H1 (cell line): ENCODE measurements around the gene LMBR1. TPM values are rescaled to one million over a fixed set of nuclear protein-coding genes. Genes with fewer than 3 reads are reported as not detected.

Experiments used
- BACH1 ChIP-seq: IDR thresholded peaks from 2 replicates; pipeline ENCODE4 v1.6.1; 2012; ENCODE audit warnings: low read length, improper control_type of control experiment
- CBX5 ChIP-seq: fragments of 300-800, 300-1000 bp; sonication (generic); IDR thresholded peaks from 2 replicates; pipeline ENCODE4 v1.7.1; 2016; ENCODE audit warnings: antibody characterized with exemption, low read length, low read depth
- EZH2 ChIP-seq: fragments of 200-600 bp; sonication (generic); IDR thresholded peaks from 2 replicates; pipeline ENCODE4 v1.7.1; 2012; ENCODE audit warnings: low read depth, mild to moderate bottlenecking, moderate library complexity, low read length, inconsistent platforms; ENCODE audit not compliant: severe bottlenecking
- FOSL1 ChIP-seq: IDR thresholded peaks from 2 replicates; pipeline ENCODE4 v1.6.1; 2011; ENCODE audit warnings: mild to moderate bottlenecking, low read depth, low read length, moderate library complexity; ENCODE audit not compliant: insufficient read depth
- JUN ChIP-seq: IDR thresholded peaks from 2 replicates; pipeline ENCODE4 v1.6.1; 2011; ENCODE audit warnings: low read depth, mild to moderate bottlenecking, improper control_type of control experiment, low read length
- SP2 ChIP-seq: IDR thresholded peaks from 2 replicates; pipeline ENCODE4 v1.6.1; 2012; ENCODE audit warnings: mild to moderate bottlenecking, low read length, inconsistent platforms
- polyA plus RNA-seq, 7 experiments: library from polyadenylated mRNA; depleted of rRNA in 3 of 7; stranded (reverse) in 5 of 7; unstranded in 2 of 7; fragments of >200 nt in 5 of 7; fragments of 200-250 nt in 2 of 7; gene quantifications; 1 replicate in 5 of 7; 2 replicates in 1 of 7; 4 replicates in 1 of 7; pipeline versions ENCODE4 v1.2.1 to v1.2.3, GENCODE V29; 2011 to 2013; ENCODE audit warnings: missing spikeins in 2 of 7, mixed read lengths in 2 of 7
- total RNA-seq: library from RNA; stranded (reverse); fragmentation: NEBNext Ultra II Directional; extraction: Animal tissue kit (Norgen Biotek cat#: 25700); gene quantifications from 2 replicates; pipeline ENCODE4 v1.2.1, GENCODE V29; 2021
- TF ChIP-seq, protein P1 (sequence below): fragments of 300-600 bp; sonication (generic); IDR thresholded peaks from 2 replicates; pipeline ENCODE4 v1.7.1; 2012; ENCODE audit warnings: low read length, moderate library complexity, mild to moderate bottlenecking, inconsistent platforms; ENCODE audit not compliant: insufficient replicate concordance

The LMBR1 gene
- total and polyA plus RNA-seq, 2 of the 8 experiments (the other 6 are each of a cell fraction or from before 2014, with no cell fraction given): 15.1 to 70.4 TPM

DNA sequence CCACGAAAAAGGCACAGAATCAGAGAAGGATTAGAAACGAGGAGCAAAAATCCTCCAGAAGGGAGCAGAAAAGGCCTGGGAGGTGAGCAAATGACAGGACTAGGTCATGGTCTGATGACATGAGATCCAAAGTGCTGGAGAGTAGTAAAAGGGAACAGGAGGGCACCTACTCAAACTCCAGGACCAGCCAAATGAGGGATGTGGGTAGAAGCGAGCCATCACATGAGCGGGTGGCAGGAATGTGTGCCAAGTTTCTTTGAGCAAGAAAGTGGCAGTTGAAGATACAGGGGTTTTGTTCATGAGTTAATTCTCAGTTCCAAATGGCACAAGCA is 139.8 kb downstream of the LMBR1 start (continued):
- no peak for TF ChIP-seq FOSL1
- no peak for TF ChIP-seq EZH2
- no peak for TF ChIP-seq CBX5
- TF ChIP-seq, protein P1, sequence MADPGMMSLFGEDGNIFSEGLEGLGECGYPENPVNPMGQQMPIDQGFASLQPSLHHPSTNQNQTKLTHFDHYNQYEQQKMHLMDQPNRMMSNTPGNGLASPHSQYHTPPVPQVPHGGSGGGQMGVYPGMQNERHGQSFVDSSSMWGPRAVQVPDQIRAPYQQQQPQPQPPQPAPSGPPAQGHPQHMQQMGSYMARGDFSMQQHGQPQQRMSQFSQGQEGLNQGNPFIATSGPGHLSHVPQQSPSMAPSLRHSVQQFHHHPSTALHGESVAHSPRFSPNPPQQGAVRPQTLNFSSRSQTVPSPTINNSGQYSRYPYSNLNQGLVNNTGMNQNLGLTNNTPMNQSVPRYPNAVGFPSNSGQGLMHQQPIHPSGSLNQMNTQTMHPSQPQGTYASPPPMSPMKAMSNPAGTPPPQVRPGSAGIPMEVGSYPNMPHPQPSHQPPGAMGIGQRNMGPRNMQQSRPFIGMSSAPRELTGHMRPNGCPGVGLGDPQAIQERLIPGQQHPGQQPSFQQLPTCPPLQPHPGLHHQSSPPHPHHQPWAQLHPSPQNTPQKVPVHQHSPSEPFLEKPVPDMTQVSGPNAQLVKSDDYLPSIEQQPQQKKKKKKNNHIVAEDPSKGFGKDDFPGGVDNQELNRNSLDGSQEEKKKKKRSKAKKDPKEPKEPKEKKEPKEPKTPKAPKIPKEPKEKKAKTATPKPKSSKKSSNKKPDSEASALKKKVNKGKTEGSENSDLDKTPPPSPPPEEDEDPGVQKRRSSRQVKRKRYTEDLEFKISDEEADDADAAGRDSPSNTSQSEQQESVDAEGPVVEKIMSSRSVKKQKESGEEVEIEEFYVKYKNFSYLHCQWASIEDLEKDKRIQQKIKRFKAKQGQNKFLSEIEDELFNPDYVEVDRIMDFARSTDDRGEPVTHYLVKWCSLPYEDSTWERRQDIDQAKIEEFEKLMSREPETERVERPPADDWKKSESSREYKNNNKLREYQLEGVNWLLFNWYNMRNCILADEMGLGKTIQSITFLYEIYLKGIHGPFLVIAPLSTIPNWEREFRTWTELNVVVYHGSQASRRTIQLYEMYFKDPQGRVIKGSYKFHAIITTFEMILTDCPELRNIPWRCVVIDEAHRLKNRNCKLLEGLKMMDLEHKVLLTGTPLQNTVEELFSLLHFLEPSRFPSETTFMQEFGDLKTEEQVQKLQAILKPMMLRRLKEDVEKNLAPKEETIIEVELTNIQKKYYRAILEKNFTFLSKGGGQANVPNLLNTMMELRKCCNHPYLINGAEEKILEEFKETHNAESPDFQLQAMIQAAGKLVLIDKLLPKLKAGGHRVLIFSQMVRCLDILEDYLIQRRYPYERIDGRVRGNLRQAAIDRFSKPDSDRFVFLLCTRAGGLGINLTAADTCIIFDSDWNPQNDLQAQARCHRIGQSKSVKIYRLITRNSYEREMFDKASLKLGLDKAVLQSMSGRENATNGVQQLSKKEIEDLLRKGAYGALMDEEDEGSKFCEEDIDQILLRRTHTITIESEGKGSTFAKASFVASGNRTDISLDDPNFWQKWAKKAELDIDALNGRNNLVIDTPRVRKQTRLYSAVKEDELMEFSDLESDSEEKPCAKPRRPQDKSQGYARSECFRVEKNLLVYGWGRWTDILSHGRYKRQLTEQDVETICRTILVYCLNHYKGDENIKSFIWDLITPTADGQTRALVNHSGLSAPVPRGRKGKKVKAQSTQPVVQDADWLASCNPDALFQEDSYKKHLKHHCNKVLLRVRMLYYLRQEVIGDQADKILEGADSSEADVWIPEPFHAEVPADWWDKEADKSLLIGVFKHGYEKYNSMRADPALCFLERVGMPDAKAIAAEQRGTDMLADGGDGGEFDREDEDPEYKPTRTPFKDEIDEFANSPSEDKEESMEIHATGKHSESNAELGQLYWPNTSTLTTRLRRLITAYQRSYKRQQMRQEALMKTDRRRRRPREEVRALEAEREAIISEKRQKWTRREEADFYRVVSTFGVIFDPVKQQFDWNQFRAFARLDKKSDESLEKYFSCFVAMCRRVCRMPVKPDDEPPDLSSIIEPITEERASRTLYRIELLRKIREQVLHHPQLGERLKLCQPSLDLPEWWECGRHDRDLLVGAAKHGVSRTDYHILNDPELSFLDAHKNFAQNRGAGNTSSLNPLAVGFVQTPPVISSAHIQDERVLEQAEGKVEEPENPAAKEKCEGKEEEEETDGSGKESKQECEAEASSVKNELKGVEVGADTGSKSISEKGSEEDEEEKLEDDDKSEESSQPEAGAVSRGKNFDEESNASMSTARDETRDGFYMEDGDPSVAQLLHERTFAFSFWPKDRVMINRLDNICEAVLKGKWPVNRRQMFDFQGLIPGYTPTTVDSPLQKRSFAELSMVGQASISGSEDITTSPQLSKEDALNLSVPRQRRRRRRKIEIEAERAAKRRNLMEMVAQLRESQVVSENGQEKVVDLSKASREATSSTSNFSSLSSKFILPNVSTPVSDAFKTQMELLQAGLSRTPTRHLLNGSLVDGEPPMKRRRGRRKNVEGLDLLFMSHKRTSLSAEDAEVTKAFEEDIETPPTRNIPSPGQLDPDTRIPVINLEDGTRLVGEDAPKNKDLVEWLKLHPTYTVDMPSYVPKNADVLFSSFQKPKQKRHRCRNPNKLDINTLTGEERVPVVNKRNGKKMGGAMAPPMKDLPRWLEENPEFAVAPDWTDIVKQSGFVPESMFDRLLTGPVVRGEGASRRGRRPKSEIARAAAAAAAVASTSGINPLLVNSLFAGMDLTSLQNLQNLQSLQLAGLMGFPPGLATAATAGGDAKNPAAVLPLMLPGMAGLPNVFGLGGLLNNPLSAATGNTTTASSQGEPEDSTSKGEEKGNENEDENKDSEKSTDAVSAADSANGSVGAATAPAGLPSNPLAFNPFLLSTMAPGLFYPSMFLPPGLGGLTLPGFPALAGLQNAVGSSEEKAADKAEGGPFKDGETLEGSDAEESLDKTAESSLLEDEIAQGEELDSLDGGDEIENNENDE: no peak
- TF ChIP-seq JUN: no peak
- no peak for TF ChIP-seq BACH1
- no peak for TF ChIP-seq SP2
